ENCODE measurements around the gene ADAMTSL1. TPM values are rescaled to one million over a fixed set of nuclear protein-coding genes. Genes with fewer than 3 reads are reported as not detected.

ADAMTSL1 gene
- total and polyA plus RNA-seq, 2 of the 13 experiments (the other 11 are each of a cell fraction or from before 2014, with no cell fraction given): not detected

GRCh38 chr9:18829873-18830272 is 355.9 kb downstream of the ADAMTSL1 start:
- Histone ChIP-seq H4K20me1 (ENCODE audit: insufficient read depth, low read length) (no peaks in the 10 kb centered on the region), H3K27ac (ENCODE audit: extremely low read length, insufficient read depth, low read length) (no peak overlapping the region), H3K4me3 (replicated peaks in 1 of 3; ENCODE audit: insufficient read depth in 1 of 3, low read depth in 2 of 3, low read length in 3 of 3) (no peak overlapping the region), H3K79me2 (ENCODE audit: insufficient read depth, low read length) (no peaks in the 10 kb centered on the region), H3K9ac (ENCODE audit: insufficient read depth, low read depth, low read length) (no peak overlapping the region), H3K4me2 (ENCODE audit: low read depth, low read length) (no peak overlapping the region), H3K4me1 (ENCODE audit: insufficient read depth, low read length) (peaks cover 4% of the 10 kb centered on the region; the same call in 1 of the 2 replicates), H2AFZ (ENCODE audit: low read length) (no peak overlapping the region), H3K36me3 (replicated peaks in 1 of 2; ENCODE audit: control insufficient read depth in 1 of 2, insufficient read depth in 2 of 2, low read length in 2 of 2) (no peaks in the 10 kb centered on the region), H3K27me3 (ENCODE audit: control insufficient read depth in 1 of 2, insufficient read depth in 2 of 2, low read length in 2 of 2) (0 out of 5 replicates have a peak, but pooled peaks cover 0 to 3% of the 10 kb centered on the region in 2 experiments), H3K9me3 (ENCODE audit: low read length) (no peaks in the 10 kb centered on the region)
- intact Hi-C loops (cut with micrococcal nuclease; ENCODE audit: unreplicated experiment) (loop anchor here (5.0 kb wide), 1 partner anchor 52 kb away; no protein-coding TSS in a partner anchor), in situ Hi-C loops (cut with HindIII; ENCODE audit: extremely low pct_ligation_motif_present, low pct_unique_long_range_greater_than_20kb) (no loop called here)
- no peak for FAIRE-seq
- no peak for DNase-seq (ENCODE audit: low spot score)
- 31% methylated on average over 5 of the region's 5 CpGs for WGBS (ENCODE audit: low lambda C conversion rate)
- no peak for ATAC-seq
- POLR2A ChIA-PET: no interaction called here
- CTCF ChIA-PET (ENCODE audit: low intra/inter-chr PET ratio, low total read pairs): no interaction called here
- TF ChIP-seq DNMT3B (CRISPR knock-in tag; conservative IDR thresholded peaks at IDR 0.05): no peak
- TF ChIP-seq, protein P1, sequence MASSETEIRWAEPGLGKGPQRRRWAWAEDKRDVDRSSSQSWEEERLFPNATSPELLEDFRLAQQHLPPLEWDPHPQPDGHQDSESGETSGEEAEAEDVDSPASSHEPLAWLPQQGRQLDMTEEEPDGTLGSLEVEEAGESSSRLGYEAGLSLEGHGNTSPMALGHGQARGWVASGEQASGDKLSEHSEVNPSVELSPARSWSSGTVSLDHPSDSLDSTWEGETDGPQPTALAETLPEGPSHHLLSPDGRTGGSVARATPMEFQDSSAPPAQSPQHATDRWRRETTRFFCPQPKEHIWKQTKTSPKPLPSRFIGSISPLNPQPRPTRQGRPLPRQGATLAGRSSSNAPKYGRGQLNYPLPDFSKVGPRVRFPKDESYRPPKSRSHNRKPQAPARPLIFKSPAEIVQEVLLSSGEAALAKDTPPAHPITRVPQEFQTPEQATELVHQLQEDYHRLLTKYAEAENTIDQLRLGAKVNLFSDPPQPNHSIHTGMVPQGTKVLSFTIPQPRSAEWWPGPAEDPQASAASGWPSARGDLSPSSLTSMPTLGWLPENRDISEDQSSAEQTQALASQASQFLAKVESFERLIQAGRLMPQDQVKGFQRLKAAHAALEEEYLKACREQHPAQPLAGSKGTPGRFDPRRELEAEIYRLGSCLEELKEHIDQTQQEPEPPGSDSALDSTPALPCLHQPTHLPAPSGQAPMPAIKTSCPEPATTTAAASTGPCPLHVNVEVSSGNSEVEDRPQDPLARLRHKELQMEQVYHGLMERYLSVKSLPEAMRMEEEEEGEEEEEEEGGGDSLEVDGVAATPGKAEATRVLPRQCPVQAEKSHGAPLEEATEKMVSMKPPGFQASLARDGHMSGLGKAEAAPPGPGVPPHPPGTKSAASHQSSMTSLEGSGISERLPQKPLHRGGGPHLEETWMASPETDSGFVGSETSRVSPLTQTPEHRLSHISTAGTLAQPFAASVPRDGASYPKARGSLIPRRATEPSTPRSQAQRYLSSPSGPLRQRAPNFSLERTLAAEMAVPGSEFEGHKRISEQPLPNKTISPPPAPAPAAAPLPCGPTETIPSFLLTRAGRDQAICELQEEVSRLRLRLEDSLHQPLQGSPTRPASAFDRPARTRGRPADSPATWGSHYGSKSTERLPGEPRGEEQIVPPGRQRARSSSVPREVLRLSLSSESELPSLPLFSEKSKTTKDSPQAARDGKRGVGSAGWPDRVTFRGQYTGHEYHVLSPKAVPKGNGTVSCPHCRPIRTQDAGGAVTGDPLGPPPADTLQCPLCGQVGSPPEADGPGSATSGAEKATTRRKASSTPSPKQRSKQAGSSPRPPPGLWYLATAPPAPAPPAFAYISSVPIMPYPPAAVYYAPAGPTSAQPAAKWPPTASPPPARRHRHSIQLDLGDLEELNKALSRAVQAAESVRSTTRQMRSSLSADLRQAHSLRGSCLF (CRISPR knock-in tag; IDR thresholded peaks at IDR 0.05; ENCODE audit: borderline replicate concordance): no peak
- TF ChIP-seq ZNF713 (CRISPR knock-in tag; IDR thresholded peaks at IDR 0.05): no peak
- TF ChIP-seq, protein P2, sequence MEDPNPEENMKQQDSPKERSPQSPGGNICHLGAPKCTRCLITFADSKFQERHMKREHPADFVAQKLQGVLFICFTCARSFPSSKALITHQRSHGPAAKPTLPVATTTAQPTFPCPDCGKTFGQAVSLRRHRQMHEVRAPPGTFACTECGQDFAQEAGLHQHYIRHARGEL (CRISPR knock-in tag; IDR thresholded peaks at IDR 0.05): no peak
- no peak for TF ChIP-seq EHMT2 (IDR thresholded peaks at IDR 0.05; ENCODE audit: borderline replicate concordance, low read depth, low read length)
- TF ChIP-seq SNAPC2 (CRISPR knock-in tag; IDR thresholded peaks at IDR 0.05): no peak
- no peak for TF ChIP-seq PHF8 (CRISPR knock-in tag; IDR thresholded peaks at IDR 0.05)
- TF ChIP-seq SCMH1 (CRISPR knock-in tag; IDR thresholded peaks at IDR 0.05; ENCODE audit: borderline replicate concordance): no peak
- no peak for TF ChIP-seq ZNF780A (CRISPR knock-in tag; IDR thresholded peaks at IDR 0.05)
- TF ChIP-seq ZBTB33 (CRISPR knock-in tag; IDR thresholded peaks at IDR 0.05): no peak
- TF ChIP-seq CBX5 (CRISPR knock-in tag; IDR thresholded peaks at IDR 0.05; ENCODE audit: borderline replicate concordance): no peak
- TF ChIP-seq ZNF253 (CRISPR knock-in tag; IDR thresholded peaks at IDR 0.05; ENCODE audit: borderline replicate concordance): no peak
- no peak for TF ChIP-seq ZSCAN12 (CRISPR knock-in tag; IDR thresholded peaks at IDR 0.05)
- no TSS peak for BruUV-seq (replicated peaks)

Measured in HepG2 (cell line).